Caco-2 (cell line): ENCODE results near the gene NOB1. TPM values are rescaled to one million over a fixed set of nuclear protein-coding genes. Genes with fewer than 3 reads are reported as not detected.

ENCODE experiments used
- BruUV-seq: library from RNA; stranded (reverse); fragments of 400-500 nt; replicated peaks from 2 replicates; lab custom pipeline; 2021; lab: Mats Ljungman, UMichigan
- CTCF ChIA-PET: fragments of 300-600 bp; sonication (Branson Sonifier 250); formaldehyde crosslinking; loops from one replicate; lab custom pipeline; 2022; ENCODE audit warnings: antibody characterized with exemption; lab: Charles Lee
- POLR2A ChIA-PET: fragments of 300-600 bp; sonication (Branson Sonifier 250); formaldehyde crosslinking; loops from one replicate; lab custom pipeline; 2022; ENCODE audit warnings: antibody characterized with exemption; lab: Charles Lee
- DNase-seq, 2 experiments: peaks; one replicate each; pipeline versions ENCODE4 v3.0.0 to v3.0.0-alpha.2; 2020 to 2022
- H3K27me3 ChIP-seq: replicated peaks from 2 replicates; pipeline ENCODE4 v1.6.0; 2011; ENCODE audit warnings: low read length; ENCODE audit not compliant: control insufficient read depth, insufficient read depth
- H3K36me3 ChIP-seq: 2 replicates; pipeline ENCODE4 v1.5.1; 2011; ENCODE audit warnings: low read length; ENCODE audit not compliant: control insufficient read depth, insufficient read depth
- H3K4me1 ChIP-seq: fragments of 250-450 bp; sonication (Bioruptor Pico); 2 replicates; pipeline ENCODE4 v1.5.1; 2020; ENCODE audit warnings: mild to moderate bottlenecking
- H3K4me3 ChIP-seq: 2 replicates; pipeline ENCODE4 v1.5.1; 2011; ENCODE audit warnings: low read depth, mild to moderate bottlenecking, control low read depth, low read length
- H3K9me3 ChIP-seq: fragments of 250-450 bp; sonication (Bioruptor Pico); 2 replicates; pipeline ENCODE4 v1.5.1; 2020; ENCODE audit warnings: mild to moderate bottlenecking, moderate library complexity
- H3K27ac Mint-ChIP-seq: one replicate; pipeline ENCODE4 v1.8.0; 2022; ENCODE audit warnings: mixed read lengths; ENCODE audit not compliant: unreplicated experiment
- H3K27me3 Mint-ChIP-seq: one replicate; pipeline ENCODE4 v1.8.0; 2022; ENCODE audit warnings: mixed read lengths; ENCODE audit not compliant: insufficient read depth, unreplicated experiment
- H3K36me3 Mint-ChIP-seq: one replicate; pipeline ENCODE4 v1.8.0; 2022; ENCODE audit warnings: mild to moderate bottlenecking, mixed read lengths; ENCODE audit not compliant: insufficient read depth, unreplicated experiment
- H3K4me1 Mint-ChIP-seq: one replicate; pipeline ENCODE4 v1.8.0; 2022; ENCODE audit warnings: low read depth, mixed read lengths; ENCODE audit not compliant: unreplicated experiment
- H3K4me3 Mint-ChIP-seq: one replicate; pipeline ENCODE4 v1.8.0; 2022; ENCODE audit warnings: mild to moderate bottlenecking, moderate library complexity, mixed read lengths; ENCODE audit not compliant: unreplicated experiment
- H3K9me3 Mint-ChIP-seq: one replicate; pipeline ENCODE4 v1.8.0; 2022; ENCODE audit warnings: mixed read lengths; ENCODE audit not compliant: unreplicated experiment
- CTCF ChIP-seq, 2 experiments: fragments of 200-600 bp in 1 of 2; IDR thresholded peaks; 1 replicate in 1 of 2; 2 replicates in 1 of 2; pipeline versions ENCODE4 v1.5.1 to v1.8.0; 2011 to 2022; ENCODE audit warnings: antibody characterized with exemption in 1 of 2, control low read depth in 1 of 2, inconsistent platforms in 1 of 2, low read depth in 1 of 2, low read length in 1 of 2, mild to moderate bottlenecking in 1 of 2, moderate library complexity in 1 of 2; ENCODE audit not compliant: insufficient read depth in 1 of 2, severe bottlenecking in 1 of 2, unreplicated experiment in 1 of 2
- intact Hi-C: fragments of 100-400 bp; cut with micrococcal nuclease; formaldehyde crosslinking; loops from one replicate; pipeline ENCODE4 v1.10.0; 2022; ENCODE audit not compliant: unreplicated experiment
- total RNA-seq: library from RNA; stranded (reverse); gene quantifications from 2 replicates; pipeline ENCODE4 v1.2.3, GENCODE V29; 2022

Gene NOB1
- total RNA-seq, 1 experiment from 2014 or later: 120 TPM

- Histone ChIP-seq H3K27me3 (no peaks in the 10 kb centered on the region), H3K4me3 (no peak overlapping the region), H3K9me3 (no peaks in the 10 kb centered on the region), H3K4me1 (no peaks in the 10 kb centered on the region), H3K36me3 (no peaks in the 10 kb centered on the region; the same call in 1 of the 2 replicates)
- Mint-ChIP-seq H3K36me3 (peaks cover 12% of the 10 kb centered on the region), H3K4me1 (no peaks in the 10 kb centered on the region), H3K27ac (no peak overlapping the region), H3K27me3 (no peaks in the 10 kb centered on the region), H3K9me3 (no peaks in the 10 kb centered on the region), H3K4me3 (no peak overlapping the region)
- DNase-seq: peak in 1 of 2 experiments; percentile 30
- CTCF ChIA-PET: interaction anchor here (1.2 kb wide), 1 partner anchor 13 kb away, joined by 4 read pairs; no protein-coding TSS in a partner anchor
- peak; percentile 53 to 57 for TF ChIP-seq CTCF (IDR thresholded peaks at IDR 0.05; ENCODE audit: insufficient read depth in 1 of 2, low read depth in 1 of 2, low read length in 1 of 2, severe bottlenecking in 1 of 2, unreplicated experiment in 1 of 2)
- POLR2A ChIA-PET: no interaction called here
- BruUV-seq: no TSS peak
- intact Hi-C loops: loop anchor here (2.0 kb wide), 1 partner anchor 32 kb away; no protein-coding TSS in a partner anchor
Observed at GRCh38 chr16:69798466-69798865, 43.7 kb upstream of the NOB1 start.

- H3K9me3 ChIP-seq: no peaks in the 10 kb centered on the region
- no peaks in the 10 kb centered on the region for H3K4me1 ChIP-seq
- no peak overlapping the region for H3K4me3 Mint-ChIP-seq
- no TSS peak for BruUV-seq
- no peaks in the 10 kb centered on the region for H3K9me3 Mint-ChIP-seq
- no peaks in the 10 kb centered on the region for H3K27me3 ChIP-seq
- CTCF ChIA-PET: interaction anchor here (1.1 to 3.6 kb wide), 3 partner anchors 19 to 141 kb away, joined by 4 to 22 read pairs (median 4); no protein-coding TSS in a partner anchor
- POLR2A ChIA-PET: no interaction called here
- no peaks in the 10 kb centered on the region for H3K27me3 Mint-ChIP-seq
- intact Hi-C loops: loop anchor here (1.0 kb wide), 3 partner anchors 63 to 141 kb away; no protein-coding TSS in a partner anchor
- peak; percentile 86 to 93 for TF ChIP-seq CTCF (IDR thresholded peaks at IDR 0.05; ENCODE audit: insufficient read depth in 1 of 2, low read depth in 1 of 2, low read length in 1 of 2, severe bottlenecking in 1 of 2, unreplicated experiment in 1 of 2)
- peak; percentile 50 to 63 for DNase-seq
- no peak overlapping the region for H3K27ac Mint-ChIP-seq
- H3K4me3 ChIP-seq: no peak overlapping the region
- peaks cover 5% of the 10 kb centered on the region for H3K36me3 Mint-ChIP-seq
- H3K4me1 Mint-ChIP-seq: no peaks in the 10 kb centered on the region
- H3K36me3 ChIP-seq: no peaks in the 10 kb centered on the region; the same call in none of the 2 replicates
Observed at GRCh38 chr16:69796285-69797118, 41.8 kb upstream of the NOB1 start.

- no peak for TF ChIP-seq CTCF (IDR thresholded peaks at IDR 0.05; ENCODE audit: insufficient read depth in 1 of 2, low read depth in 1 of 2, low read length in 1 of 2, severe bottlenecking in 1 of 2, unreplicated experiment in 1 of 2)
- H3K4me3 Mint-ChIP-seq: no peak overlapping the region
- no peaks in the 10 kb centered on the region for H3K9me3 ChIP-seq
- H3K36me3 Mint-ChIP-seq: peaks cover 9% of the 10 kb centered on the region
- no peaks in the 10 kb centered on the region for H3K4me1 Mint-ChIP-seq
- H3K36me3 ChIP-seq: no peaks in the 10 kb centered on the region; the same call in none of the 2 replicates
- H3K9me3 Mint-ChIP-seq: no peaks in the 10 kb centered on the region
- ChIA-PET CTCF (interaction anchor here (3.6 kb wide), 1 partner anchor 136 kb away, joined by 22 read pairs; no protein-coding TSS in a partner anchor), POLR2A (no interaction called here)
- no TSS peak for BruUV-seq
- H3K4me3 ChIP-seq: no peak overlapping the region
- H3K27me3 ChIP-seq: no peaks in the 10 kb centered on the region
- H3K27me3 Mint-ChIP-seq: no peaks in the 10 kb centered on the region
- no peak for DNase-seq
- intact Hi-C loops: no loop called here
- no peak overlapping the region for H3K27ac Mint-ChIP-seq
- H3K4me1 ChIP-seq: peaks cover 9% of the 10 kb centered on the region; the same call in 1 of the 2 replicates
Observed at GRCh38 chr16:69794486-69794885, 39.8 kb upstream of the NOB1 start.
